Karpas-422 (cell line): Measurements from ENCODE around the gene RAB15. TPM values are rescaled to one million over a fixed set of nuclear protein-coding genes. Genes with fewer than 3 reads are reported as not detected.
A peak's percentile ranks its signal among the peaks of the same experiment; 100 is the strongest.

ENCODE experiments used
- DNase-seq: peaks from one replicate; pipeline ENCODE4 v3.0.0-alpha.2; 2015
- H2AFZ ChIP-seq: fragments of 200-600 bp; sonication (generic); 2 replicates; pipeline ENCODE4 v1.6.1; 2014; ENCODE audit warnings: antibody characterized with exemption, low read length, mixed read lengths
- H3K27ac ChIP-seq: fragments of 200-600 bp; sonication (generic); 2 replicates; pipeline ENCODE4 v1.5.1; 2014; ENCODE audit warnings: mild to moderate bottlenecking, low read length, moderate library complexity
- H3K27me3 ChIP-seq: fragments of 200-600 bp; sonication (generic); 2 replicates; pipeline ENCODE4 v1.6.1; 2014; ENCODE audit warnings: low read length, mixed read lengths
- H3K36me3 ChIP-seq: fragments of 200-600 bp; sonication (generic); 2 replicates; pipeline ENCODE4 v1.6.1; 2014; ENCODE audit warnings: low read length, mixed read lengths; ENCODE audit not compliant: insufficient read depth
- H3K4me1 ChIP-seq: fragments of 200-600 bp; sonication (generic); 2 replicates; pipeline ENCODE4 v1.6.1; 2014; ENCODE audit warnings: mild to moderate bottlenecking, low read length, mixed read lengths
- H3K4me2 ChIP-seq: fragments of 200-600 bp; sonication (generic); 2 replicates; pipeline ENCODE4 v1.6.1; 2014; ENCODE audit warnings: low read length, low read depth, mild to moderate bottlenecking; ENCODE audit not compliant: poor library complexity, severe bottlenecking
- H3K4me3 ChIP-seq: fragments of 200-600 bp; sonication (generic); 2 replicates; pipeline ENCODE4 v1.5.1; 2014; ENCODE audit warnings: mild to moderate bottlenecking, antibody characterized with exemption, low read length, mixed read lengths
- H3K79me2 ChIP-seq: fragments of 200-600 bp; sonication (generic); 2 replicates; pipeline ENCODE4 v1.6.1; 2014; ENCODE audit warnings: mild to moderate bottlenecking, low read length, mixed read lengths
- H3K9ac ChIP-seq: fragments of 200-600 bp; sonication (generic); 2 replicates; pipeline ENCODE4 v1.6.0; 2014; ENCODE audit warnings: low read length
- H3K9me2 ChIP-seq: fragments of 200-600 bp; sonication (generic), shearing (Covaris generic); replicated peaks from 2 replicates; pipeline ENCODE4 v1.6.0; 2014; ENCODE audit warnings: mild to moderate bottlenecking, low read length, moderate library complexity; ENCODE audit not compliant: insufficient read depth
- H3K9me3 ChIP-seq: fragments of 300-700, 200-600 bp; sonication (generic); 2 replicates; pipeline ENCODE4 v1.6.1; 2014; ENCODE audit warnings: low read length, mixed read lengths
- H4K20me1 ChIP-seq: fragments of 200-600 bp; sonication (generic); 2 replicates; pipeline ENCODE4 v1.6.1; 2014; ENCODE audit warnings: mild to moderate bottlenecking, antibody characterized with exemption, low read length, low read depth; ENCODE audit not compliant: insufficient read depth
- total RNA-seq: library from RNA; depleted of rRNA; stranded (reverse); fragments of >200 nt; shearing (Covaris generic); gene quantifications from 2 replicates; pipeline ENCODE4 v1.2.3, GENCODE V29; 2014; ENCODE audit warnings: low replicate concordance

Gene RAB15
- total RNA-seq, 1 experiment from 2014 or later: 1.2 TPM

DNA sequence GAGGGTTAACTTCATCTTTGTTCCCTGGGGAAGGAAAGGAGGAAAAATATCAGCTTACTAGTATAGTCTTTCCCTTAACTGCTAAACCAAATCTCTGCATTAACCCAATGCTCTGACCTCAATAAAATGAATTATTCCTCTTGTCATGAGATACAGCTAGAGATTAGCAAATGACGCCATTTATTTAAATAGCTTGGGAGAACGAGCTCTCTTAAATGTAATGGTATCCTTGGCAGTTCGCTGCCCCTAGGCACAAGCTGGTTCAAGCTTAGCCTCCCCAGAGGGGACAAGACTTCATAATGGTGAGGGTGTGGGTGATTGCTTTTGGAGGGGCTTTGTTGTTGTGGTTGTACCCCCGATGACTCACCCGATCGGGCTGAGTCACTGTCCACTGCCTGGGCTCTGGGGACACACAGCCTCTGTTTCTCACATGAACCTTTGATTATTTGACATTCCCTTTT lies 34.2 kb upstream of the RAB15 start:
- Histone ChIP-seq H2AFZ (no peak overlapping the region), H3K79me2 (peaks cover 31% of the 10 kb centered on the region), H3K9me3 (no peaks in the 10 kb centered on the region), H3K36me3 (no peaks in the 10 kb centered on the region; the same call in 1 of the 2 replicates), H3K4me2 (no peak overlapping the region), H3K27me3 (no peaks in the 10 kb centered on the region), H3K27ac (no peak overlapping the region), H3K9ac (no peak overlapping the region), H3K9me2 (no peaks in the 10 kb centered on the region), H3K4me1 (peaks cover 22% of the 10 kb centered on the region), H3K4me3 (no peak overlapping the region), H4K20me1 (no peaks in the 10 kb centered on the region)
- no peak for DNase-seq

DNA sequence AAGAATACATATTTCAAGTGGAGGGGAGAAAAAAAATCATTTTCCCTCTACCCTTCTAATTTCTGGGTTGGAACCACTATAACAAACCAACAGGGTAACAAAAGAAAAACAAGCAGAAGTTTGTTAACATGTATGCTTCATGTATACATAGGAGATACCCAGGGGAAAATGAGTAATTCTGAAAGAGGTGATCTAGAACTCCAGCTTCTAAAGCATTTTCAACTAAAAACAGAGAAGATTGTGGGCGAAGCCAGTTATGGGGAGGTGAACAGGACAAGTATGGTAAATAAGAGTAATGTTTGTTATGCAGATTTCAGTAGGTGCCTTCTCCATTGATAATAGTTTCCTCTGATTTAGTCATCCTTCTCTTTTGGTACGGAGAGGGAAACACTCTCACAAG lies 31.3 kb upstream of the RAB15 start:
- H3K9ac ChIP-seq: no peak overlapping the region
- H3K27me3 ChIP-seq: no peaks in the 10 kb centered on the region
- no peak overlapping the region for H2AFZ ChIP-seq
- no peaks in the 10 kb centered on the region for H3K9me2 ChIP-seq
- no peak overlapping the region for H3K27ac ChIP-seq
- peaks cover 57% of the 10 kb centered on the region for H3K79me2 ChIP-seq
- peaks cover 49% of the 10 kb centered on the region for H3K4me1 ChIP-seq
- H3K4me3 ChIP-seq: no peak overlapping the region
- H3K4me2 ChIP-seq: no peak overlapping the region
- no peaks in the 10 kb centered on the region; the same call in 1 of the 2 replicates for H3K36me3 ChIP-seq
- H4K20me1 ChIP-seq: no peaks in the 10 kb centered on the region
- H3K9me3 ChIP-seq: no peaks in the 10 kb centered on the region
- no peak for DNase-seq

DNA sequence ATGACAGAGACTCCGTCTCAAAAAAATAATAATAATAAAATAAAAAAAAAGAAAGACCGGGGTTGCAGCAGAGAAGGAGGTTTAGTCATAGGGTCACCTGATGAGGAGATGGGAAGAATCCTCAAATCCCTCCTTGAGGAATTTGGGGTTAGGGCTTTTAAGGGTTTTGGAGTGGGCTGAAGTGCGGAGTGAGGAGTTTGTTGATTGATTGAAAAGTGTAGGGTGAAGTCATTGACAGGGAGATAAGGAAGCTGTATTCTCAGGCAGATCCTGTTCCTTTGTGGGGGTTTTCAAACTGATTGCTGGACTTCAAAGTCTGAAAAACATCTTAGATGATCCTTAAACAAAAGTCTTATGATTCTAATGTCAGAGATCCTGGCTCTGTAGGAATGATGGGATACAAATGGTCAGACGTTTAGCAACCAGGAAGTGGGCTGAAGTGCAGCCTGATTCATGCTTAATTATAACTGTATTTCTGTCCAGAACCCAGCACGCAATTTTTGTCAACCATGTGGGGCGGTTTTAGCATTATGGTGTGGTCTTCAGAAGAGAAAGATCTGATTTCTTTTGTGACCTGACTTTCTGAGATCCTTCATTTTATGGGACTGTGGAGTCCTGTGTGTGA lies 30.6 kb upstream of the RAB15 start:
- no peak overlapping the region for H3K9ac ChIP-seq
- H3K4me2 ChIP-seq: no peak overlapping the region
- no peak overlapping the region for H3K4me3 ChIP-seq

DNA sequence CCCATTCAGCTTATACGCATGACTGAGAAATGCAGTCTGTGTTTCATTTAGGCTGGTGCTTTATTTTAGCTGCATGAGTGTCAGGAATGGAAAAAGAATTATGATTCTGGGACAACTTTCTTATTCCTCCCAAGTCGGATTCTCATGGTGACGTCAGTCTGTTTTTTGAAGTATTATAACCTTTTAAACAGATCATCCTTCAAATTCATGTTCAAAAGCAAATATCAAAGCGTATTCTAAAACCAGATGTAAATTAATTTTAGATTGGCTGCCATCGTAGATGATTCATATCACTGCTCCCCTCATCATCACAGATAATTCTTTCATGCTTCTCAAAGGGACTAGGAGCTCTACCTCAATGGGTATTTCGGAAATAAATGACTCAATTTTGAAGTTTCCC lies 29.6 kb upstream of the RAB15 start:
- Histone ChIP-seq H3K4me1 (peaks cover 50% of the 10 kb centered on the region), H3K36me3 (no peaks in the 10 kb centered on the region; the same call in 1 of the 2 replicates)
- no peak for DNase-seq

More for the DNA sequence above, 30.6 kb upstream of the RAB15 start:
- Histone ChIP-seq H3K79me2 (peaks cover 59% of the 10 kb centered on the region), H3K36me3 (no peaks in the 10 kb centered on the region; the same call in 1 of the 2 replicates), H3K27me3 (no peaks in the 10 kb centered on the region), H3K9me3 (no peaks in the 10 kb centered on the region), H2AFZ (no peak overlapping the region), H4K20me1 (no peaks in the 10 kb centered on the region), H3K9me2 (no peaks in the 10 kb centered on the region), H3K27ac (no peak overlapping the region), H3K4me1 (peaks cover 49% of the 10 kb centered on the region)
- no peak for DNase-seq

DNA sequence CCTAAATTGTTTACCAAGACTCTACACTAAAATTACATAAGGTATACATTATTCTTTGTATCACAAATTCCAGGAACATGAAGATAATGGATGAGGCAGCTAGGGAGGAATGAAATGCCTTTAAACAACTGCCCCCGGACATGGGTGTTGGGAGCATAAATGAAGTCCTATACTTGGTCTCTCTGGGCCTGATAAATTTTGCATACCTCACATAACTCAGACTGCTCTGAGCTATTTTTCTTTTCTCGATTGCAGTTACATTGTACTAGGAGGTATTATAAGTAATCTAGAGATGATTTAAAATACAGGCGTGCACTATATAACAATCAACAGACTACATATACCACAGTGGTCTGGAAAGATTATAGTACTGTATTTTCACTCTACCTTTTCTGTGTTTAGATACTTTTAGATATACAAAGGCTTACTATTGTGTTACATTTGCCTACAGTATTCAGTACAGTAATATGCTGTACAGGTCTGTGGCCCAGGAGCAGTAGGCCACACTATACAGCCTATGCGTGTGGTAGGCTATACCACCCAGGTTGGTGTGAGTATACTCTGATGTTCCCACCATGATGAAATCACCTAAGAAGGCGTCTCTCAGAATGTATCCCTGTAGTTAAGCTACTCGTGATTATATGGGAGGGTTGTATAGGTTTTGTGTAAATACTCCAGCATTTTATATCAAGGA lies 28.9 kb upstream of the RAB15 start:
- peak overlapping the region; percentile 22; the same call in 1 of the 2 replicates for H3K27ac ChIP-seq
- peak overlapping the region; percentile 36 for H3K4me2 ChIP-seq
- no peak overlapping the region for H3K9ac ChIP-seq
- H3K4me1 ChIP-seq: peaks cover 45% of the 10 kb centered on the region
- H3K9me3 ChIP-seq: no peaks in the 10 kb centered on the region
- H3K36me3 ChIP-seq: no peaks in the 10 kb centered on the region
- peaks cover 74% of the 10 kb centered on the region for H3K79me2 ChIP-seq
- no peaks in the 10 kb centered on the region for H3K27me3 ChIP-seq
- no peak overlapping the region for H3K4me3 ChIP-seq
- no peak overlapping the region for H2AFZ ChIP-seq
- DNase-seq: no peak
- H3K9me2 ChIP-seq: no peaks in the 10 kb centered on the region
- H4K20me1 ChIP-seq: no peaks in the 10 kb centered on the region

More for the DNA sequence above, 29.6 kb upstream of the RAB15 start:
- H2AFZ ChIP-seq: no peak overlapping the region
- H3K4me3 ChIP-seq: no peak overlapping the region
- H3K4me2 ChIP-seq: no peak overlapping the region
- peaks cover 69% of the 10 kb centered on the region for H3K79me2 ChIP-seq
- no peaks in the 10 kb centered on the region for H3K9me3 ChIP-seq
- no peak overlapping the region for H3K9ac ChIP-seq
- no peaks in the 10 kb centered on the region for H3K27me3 ChIP-seq
- no peak overlapping the region for H3K27ac ChIP-seq
- no peaks in the 10 kb centered on the region for H3K9me2 ChIP-seq
- no peaks in the 10 kb centered on the region for H4K20me1 ChIP-seq

GRCh38 chr14:64998455-64998931 lies 26.4 kb upstream of the RAB15 start:
- no peaks in the 10 kb centered on the region for H3K9me2 ChIP-seq
- no peak overlapping the region for H2AFZ ChIP-seq
- H3K4me3 ChIP-seq: no peak overlapping the region
- H3K4me1 ChIP-seq: peaks cover 47% of the 10 kb centered on the region
- no peaks in the 10 kb centered on the region for H4K20me1 ChIP-seq
- peaks cover 83% of the 10 kb centered on the region for H3K79me2 ChIP-seq
- DNase-seq: no peak
- H3K27me3 ChIP-seq: no peaks in the 10 kb centered on the region
- H3K9me3 ChIP-seq: no peaks in the 10 kb centered on the region
- no peak overlapping the region for H3K4me2 ChIP-seq
- H3K36me3 ChIP-seq: no peaks in the 10 kb centered on the region
- no peak overlapping the region for H3K9ac ChIP-seq
- peak overlapping the region; percentile 11 for H3K27ac ChIP-seq

DNA sequence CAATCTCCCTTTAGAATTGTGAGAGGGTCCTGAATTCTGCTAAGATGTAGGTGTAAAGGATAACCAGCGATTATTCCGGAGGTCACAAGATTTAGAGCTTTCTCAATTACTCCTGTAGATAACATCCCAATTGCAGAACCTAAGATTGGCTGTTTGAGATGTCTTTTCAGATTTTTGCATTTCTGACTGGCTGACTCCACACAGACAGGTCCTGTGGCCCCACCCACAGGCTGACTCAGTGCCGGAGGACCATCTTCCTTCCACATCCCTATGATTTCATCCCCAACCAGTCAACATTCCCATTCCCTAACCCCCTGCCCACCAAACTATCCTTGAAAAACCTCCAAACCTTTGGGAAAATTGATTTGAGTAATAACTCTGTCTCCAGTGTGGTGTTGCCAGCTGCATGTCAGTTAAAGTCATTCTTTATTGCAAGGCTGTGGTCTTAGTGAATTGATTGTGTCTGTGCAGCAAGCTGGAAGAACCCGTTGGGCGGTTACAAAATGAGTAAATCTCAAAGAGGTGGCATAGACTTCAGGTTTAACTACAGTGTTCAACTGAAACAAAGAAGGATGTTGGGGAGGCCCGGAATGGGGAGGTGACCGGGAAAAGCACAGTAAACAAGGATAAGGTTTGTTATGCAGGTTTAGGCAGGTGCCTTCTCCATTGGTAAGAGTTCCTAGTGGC lies 25.1 kb upstream of the RAB15 start:
- H2AFZ ChIP-seq: no peak overlapping the region
- H4K20me1 ChIP-seq: no peaks in the 10 kb centered on the region
- no peak for DNase-seq
- no peaks in the 10 kb centered on the region for H3K27me3 ChIP-seq
- H3K27ac ChIP-seq: peak overlapping the region; percentile 11; the same call in 1 of the 2 replicates
- peaks cover 88% of the 10 kb centered on the region for H3K79me2 ChIP-seq
- no peak overlapping the region for H3K4me2 ChIP-seq
- peaks cover 59% of the 10 kb centered on the region for H3K4me1 ChIP-seq
- H3K4me3 ChIP-seq: no peak overlapping the region
- peaks cover 3% of the 10 kb centered on the region; the same call in 1 of the 2 replicates for H3K36me3 ChIP-seq
- H3K9me2 ChIP-seq: no peaks in the 10 kb centered on the region
- no peak overlapping the region for H3K9ac ChIP-seq
- H3K9me3 ChIP-seq: no peaks in the 10 kb centered on the region

DNA sequence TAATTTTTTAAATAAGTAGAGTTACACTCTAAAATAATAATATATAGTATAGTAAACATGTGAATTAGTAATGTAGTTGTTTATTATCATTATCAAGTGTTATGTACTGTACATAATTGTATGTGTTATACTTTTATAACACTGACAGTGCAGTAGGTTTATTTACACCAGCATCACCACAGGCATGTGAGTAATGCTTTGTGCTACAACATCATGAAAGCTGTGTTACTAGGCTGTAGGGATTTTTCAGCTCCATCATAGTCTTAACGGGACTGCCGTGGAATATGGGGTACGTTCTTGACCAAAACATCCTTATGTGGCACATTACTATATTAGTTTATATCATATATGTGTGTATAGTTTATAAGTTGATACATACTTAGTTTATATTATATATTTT lies 23.2 kb upstream of the RAB15 start:
- Histone ChIP-seq H3K4me3 (no peak overlapping the region), H4K20me1 (no peaks in the 10 kb centered on the region), H3K27ac (no peak overlapping the region), H3K4me1 (peaks cover 53% of the 10 kb centered on the region), H2AFZ (no peak overlapping the region), H3K9ac (no peak overlapping the region), H3K36me3 (peaks cover 6% of the 10 kb centered on the region; the same call in 1 of the 2 replicates), H3K4me2 (no peak overlapping the region), H3K9me2 (no peaks in the 10 kb centered on the region), H3K79me2 (peaks cover 91% of the 10 kb centered on the region), H3K9me3 (no peaks in the 10 kb centered on the region), H3K27me3 (no peaks in the 10 kb centered on the region)
- DNase-seq: no peak
